CD14-positive monocyte (primary cell): ENCODE results near the gene SDR42E1. TPM values are rescaled to one million over a fixed set of nuclear protein-coding genes. Genes with fewer than 3 reads are reported as not detected.
A peak's percentile ranks its signal among the peaks of the same experiment; 100 is the strongest.

Source experiments
- DNase-seq, 3 donors: peaks; one replicate each; pipeline ENCODE4 v3.0.0-alpha.2; 2011 to 2022
- H2AFZ ChIP-seq: 2 replicates; pipeline ENCODE4 v1.6.0; 2012; ENCODE audit warnings: mild to moderate bottlenecking, low read depth, low read length, inconsistent platforms; ENCODE audit not compliant: insufficient read depth, poor library complexity, severe bottlenecking
- H3K27ac ChIP-seq, 2 donors: 1 replicate in 1 of 2; 2 replicates in 1 of 2; pipeline ENCODE4 v1.5.1; 2012 to 2013; ENCODE audit warnings: low read length in 2 of 2, control low read depth in 1 of 2, inconsistent platforms in 1 of 2, low read depth in 1 of 2, mild to moderate bottlenecking in 1 of 2
- H3K27me3 ChIP-seq, 2 donors: one replicate each; pipeline versions ENCODE4 v1.6.0 to v1.6.1; 2011 to 2013; ENCODE audit warnings: low read length in 2 of 2; ENCODE audit not compliant: control insufficient read depth in 2 of 2, insufficient read depth in 2 of 2
- H3K36me3 ChIP-seq, 2 donors: replicated peaks in 1 of 2; 1 replicate in 1 of 2; 2 replicates in 1 of 2; pipeline versions ENCODE4 v1.5.1 to v1.6.1; 2012 to 2013; ENCODE audit warnings: low read length in 2 of 2, control low read depth in 1 of 2, inconsistent platforms in 1 of 2, mild to moderate bottlenecking in 1 of 2; ENCODE audit not compliant: insufficient read depth in 2 of 2, control insufficient read depth in 1 of 2
- H3K4me1 ChIP-seq, 2 donors: 1 replicate in 1 of 2; 2 replicates in 1 of 2; pipeline versions ENCODE4 v1.5.1 to v1.6.1; 2012 to 2013; ENCODE audit warnings: low read length in 2 of 2, control low read depth in 1 of 2, inconsistent platforms in 1 of 2, mild to moderate bottlenecking in 1 of 2, moderate library complexity in 1 of 2; ENCODE audit not compliant: insufficient read depth in 2 of 2, control insufficient read depth in 1 of 2
- H3K4me2 ChIP-seq: replicated peaks from 2 replicates; pipeline ENCODE3; 2012; ENCODE audit warnings: low read length, moderate library complexity, mild to moderate bottlenecking; ENCODE audit not compliant: poor library complexity, severe bottlenecking; ENCODE audit errors: extremely low read depth
- H3K4me3 ChIP-seq, 3 experiments: fragments of 200-600 bp in 1 of 3; sonication (generic) in 1 of 3; replicated peaks in 1 of 3; 1 replicate in 2 of 3; 2 replicates in 1 of 3; pipeline ENCODE4 v1.5.1; 2011 to 2013; ENCODE audit warnings: low read length in 3 of 3, mild to moderate bottlenecking in 3 of 3, control low read depth in 2 of 3, low read depth in 2 of 3, inconsistent platforms in 1 of 3, moderate library complexity in 1 of 3
- H3K79me2 ChIP-seq: 2 replicates; pipeline ENCODE4 v1.6.0; 2012; ENCODE audit warnings: mild to moderate bottlenecking, control low read depth, inconsistent platforms, low read length, moderate library complexity; ENCODE audit not compliant: insufficient read depth
- H3K9ac ChIP-seq: 2 replicates; pipeline ENCODE4 v1.6.0; 2017; ENCODE audit warnings: low read length, mild to moderate bottlenecking; ENCODE audit not compliant: insufficient read depth, poor library complexity, severe bottlenecking
- H3K9me3 ChIP-seq, 2 donors: replicated peaks in 1 of 2; 1 replicate in 1 of 2; 2 replicates in 1 of 2; pipeline versions ENCODE4 v1.5.1 to v1.6.1; 2012 to 2013; ENCODE audit warnings: low read length in 2 of 2, control low read depth in 1 of 2; ENCODE audit not compliant: control insufficient read depth in 1 of 2, insufficient read depth in 1 of 2
- H4K20me1 ChIP-seq: 2 replicates; pipeline ENCODE4 v1.6.0; 2012; ENCODE audit warnings: mild to moderate bottlenecking, low read length, control low read depth, moderate library complexity; ENCODE audit not compliant: insufficient read depth
- H3K27ac Mint-ChIP-seq, 7 donors: one replicate each; pipeline ENCODE4 v1.8.0; 2020; ENCODE audit warnings: mild to moderate bottlenecking in 7 of 7, mixed read lengths in 7 of 7, moderate library complexity in 6 of 7, inconsistent platforms in 2 of 7
- H3K27me3 Mint-ChIP-seq, 3 donors: one replicate each; pipeline ENCODE4 v1.8.0; 2021 to 2022; ENCODE audit warnings: low read depth in 3 of 3, mild to moderate bottlenecking in 3 of 3, mixed read lengths in 3 of 3, moderate library complexity in 3 of 3, inconsistent platforms in 1 of 3
- H3K36me3 Mint-ChIP-seq, 2 donors: one replicate each; pipeline ENCODE4 v1.8.0; 2020; ENCODE audit warnings: mixed read lengths in 2 of 2, inconsistent platforms in 1 of 2, mild to moderate bottlenecking in 1 of 2
- H3K4me1 Mint-ChIP-seq: one replicate; pipeline ENCODE4 v1.8.0; 2020; ENCODE audit warnings: mild to moderate bottlenecking, mixed read lengths
- H3K4me3 Mint-ChIP-seq, 2 donors: one replicate each; pipeline ENCODE4 v1.8.0; 2020; ENCODE audit warnings: mild to moderate bottlenecking in 2 of 2, mixed read lengths in 2 of 2, moderate library complexity in 1 of 2
- H3K9me3 Mint-ChIP-seq, 7 donors: one replicate each; pipeline ENCODE4 v1.8.0; 2020 to 2022; ENCODE audit warnings: mixed read lengths in 7 of 7, mild to moderate bottlenecking in 6 of 7, moderate library complexity in 6 of 7, inconsistent platforms in 2 of 7
- CTCF ChIP-seq: fragments of 200-600 bp; IDR thresholded peaks from one replicate; pipeline ENCODE4 v1.8.0; 2022; ENCODE audit warnings: antibody characterized with exemption, mild to moderate bottlenecking
- WGBS: methylation state at CpG from one replicate; pipeline ENCODE4 v1.1.5; 2013; ENCODE audit warnings: missing lambda C conversion rate; ENCODE audit not compliant: insufficient coverage; 5-methylcytosine and 5-hydroxymethylcytosine counted together
- intact Hi-C, 2 donors: fragments of 100-400 bp; cut with micrococcal nuclease; formaldehyde crosslinking; loops; one replicate each; pipeline versions ENCODE4 v1.15.0 to v1.15.1; 2023
- polyA minus RNA-seq: library from RNA; depleted of rRNA, polyadenylated mRNA; stranded (reverse); fragments of >200 nt; gene quantifications from 2 replicates; pipeline ENCODE4 v1.2.3, GENCODE V29; 2012
- polyA plus RNA-seq, 3 donors: library from polyadenylated mRNA; depleted of rRNA in 1 of 3; unstranded in 2 of 3; stranded (reverse) in 1 of 3; fragments of 300-500 nt in 2 of 3; fragments of >200 nt in 1 of 3; fragmentation: Illumina TruSeq in 2 of 3; gene quantifications; 1 replicate in 2 of 3; 2 replicates in 1 of 3; pipeline ENCODE4 v1.2.3, GENCODE V29; 2012 to 2021
- total RNA-seq, 12 experiments: library from RNA in 1 of 12; stranded (reverse) in 1 of 12; fragments of 120-200 nt in 1 of 12; gene quantifications; one replicate each; pipeline ENCODE4 v1.2.4 and lab custom pipeline; 2013 to 2026; ENCODE audit warnings: mixed read lengths in 6 of 12, inconsistent platforms in 1 of 12

SDR42E1 gene, protein sequence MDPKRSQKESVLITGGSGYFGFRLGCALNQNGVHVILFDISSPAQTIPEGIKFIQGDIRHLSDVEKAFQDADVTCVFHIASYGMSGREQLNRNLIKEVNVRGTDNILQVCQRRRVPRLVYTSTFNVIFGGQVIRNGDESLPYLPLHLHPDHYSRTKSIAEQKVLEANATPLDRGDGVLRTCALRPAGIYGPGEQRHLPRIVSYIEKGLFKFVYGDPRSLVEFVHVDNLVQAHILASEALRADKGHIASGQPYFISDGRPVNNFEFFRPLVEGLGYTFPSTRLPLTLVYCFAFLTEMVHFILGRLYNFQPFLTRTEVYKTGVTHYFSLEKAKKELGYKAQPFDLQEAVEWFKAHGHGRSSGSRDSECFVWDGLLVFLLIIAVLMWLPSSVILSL
- 0.02 TPM for total RNA-seq (2013)
- under 1 TPM in 1 of 3 donors, not detected in 2; under 0.01 TPM for polyA plus RNA-seq
- polyA minus RNA-seq = under 0.01 TPM in 1 of 2 replicates, not detected in the other
- total RNA-seq (lab: John Stamatoyannopoulos, UW) = 0 to 4.9 (median 0.16) reads per million in 11 experiments

DNA sequence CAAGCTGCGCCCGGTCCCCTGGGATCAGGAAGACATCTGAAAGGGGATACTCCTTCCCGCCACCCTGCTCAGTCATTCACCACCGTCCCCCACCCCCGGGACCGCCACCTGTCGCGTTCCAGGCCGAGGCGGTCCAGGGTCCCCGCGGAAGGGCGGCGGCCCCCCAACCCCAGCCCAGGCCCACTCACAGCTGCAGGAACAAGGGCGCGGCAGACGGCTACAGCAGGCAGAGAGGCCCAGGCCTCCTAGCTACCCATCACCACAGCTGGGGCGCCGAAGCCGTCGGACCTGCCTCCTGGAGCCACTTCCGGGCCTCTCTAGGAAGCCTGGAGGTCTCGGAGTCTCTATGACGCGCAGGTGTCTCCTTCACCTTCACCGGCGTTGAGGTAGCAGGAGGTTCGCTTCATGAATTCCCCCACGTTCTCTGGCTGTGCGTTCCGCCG, at the start of gene SDR42E1:
Gene SDR42E1, minus strand, starts transcription at position 272 of the 443 bp plus-strand sequence. CDS start 10,612 bp downstream, outside the sequence.
- Histone ChIP-seq H3K4me2 (peak within 1 kb of the TSS; percentile 55), H3K9me3 (peaks cover 25 to 39% of the 10 kb centered on the region in 2 donors), H3K9ac (no peak within 1 kb of the TSS), H2AFZ (peak within 1 kb of the TSS; percentile 72), H3K4me1 (peaks cover 0 to 6% of the 10 kb centered on the region in 2 donors), H3K27ac (no peak within 1 kb of the TSS), H3K4me3 (peak within 1 kb of the TSS in 2 of 3 experiments; percentile 17 to 53), H3K36me3 (no peaks in the 10 kb centered on the region), H3K79me2 (no peaks in the 10 kb centered on the region), H4K20me1 (no peaks in the 10 kb centered on the region), H3K27me3 (peaks cover 3 to 20% of the 10 kb centered on the region in 2 donors)
- Mint-ChIP-seq H3K27ac (no peak within 1 kb of the TSS), H3K27me3 (peaks cover 10 to 21% (median 18%) of the 10 kb centered on the region in 3 donors), H3K36me3 (peaks cover 2 to 3% of the 10 kb centered on the region in 2 donors), H3K4me1 (peaks cover 11% of the 10 kb centered on the region), H3K9me3 (peaks cover 31 to 54% (median 39%) of the 10 kb centered on the region in 7 donors), H3K4me3 (peak within 1 kb of the TSS; percentile 58 to 83)
- no peak for DNase-seq
- WGBS = 3% methylated on average over 31 of the region's 32 CpGs
- no peak for TF ChIP-seq CTCF
- intact Hi-C loops = no loop called here

GRCh38 chr16:82059983-82060421, 48.7 kb upstream of the SDR42E1 start:
- Mint-ChIP-seq H3K27me3 (peaks cover 2 to 14% (median 12%) of the 10 kb centered on the region in 3 donors), H3K4me3 (no peak overlapping the region), H3K9me3 (no peaks in the 10 kb centered on the region), H3K36me3 (no peaks in the 10 kb centered on the region), H3K27ac (no peak overlapping the region), H3K4me1 (no peaks in the 10 kb centered on the region)
- H3K9me3 ChIP-seq = no peaks in the 10 kb centered on the region
- TF ChIP-seq CTCF = no peak
- H3K9ac ChIP-seq = no peak overlapping the region
- no peak overlapping the region for H3K27ac ChIP-seq
- no peaks in the 10 kb centered on the region for H3K4me1 ChIP-seq
- no peaks in the 10 kb centered on the region for H3K36me3 ChIP-seq
- DNase-seq = no peak
- no peaks in the 10 kb centered on the region for H3K79me2 ChIP-seq
- H2AFZ ChIP-seq = no peak overlapping the region
- no CpG with 5 or more reads among the region's 1 CpG for WGBS
- intact Hi-C loops = no loop called here
- H3K4me3 ChIP-seq = no peak overlapping the region
- no peak overlapping the region for H3K4me2 ChIP-seq
- peaks cover 0 to 2% of the 10 kb centered on the region in 2 donors for H3K27me3 ChIP-seq
- H4K20me1 ChIP-seq = no peaks in the 10 kb centered on the region
